ENCODE measurements around the gene RIMS3.

- TF ChIP-seq CTCF (IDR thresholded peaks at IDR 0.05; ENCODE audit: low read length) (no peak), EZH2 (IDR thresholded peaks at IDR 0.05; ENCODE audit: borderline replicate concordance, low read length) (no peak)
Measured at GRCh38 chr1:40633931-40634376, 31.5 kb downstream of the RIMS3 start.
